HUDEP-2 (cell line): Measurements from ENCODE around the gene CACNA2D2.

Experiments used
- DNase-seq, 76 experiments: peaks; one replicate each; lab custom pipeline; 2025; ENCODE audit not compliant: unreplicated experiment in 76 of 76; lab: John Stamatoyannopoulos, UW

CACNA2D2 gene

DNA sequence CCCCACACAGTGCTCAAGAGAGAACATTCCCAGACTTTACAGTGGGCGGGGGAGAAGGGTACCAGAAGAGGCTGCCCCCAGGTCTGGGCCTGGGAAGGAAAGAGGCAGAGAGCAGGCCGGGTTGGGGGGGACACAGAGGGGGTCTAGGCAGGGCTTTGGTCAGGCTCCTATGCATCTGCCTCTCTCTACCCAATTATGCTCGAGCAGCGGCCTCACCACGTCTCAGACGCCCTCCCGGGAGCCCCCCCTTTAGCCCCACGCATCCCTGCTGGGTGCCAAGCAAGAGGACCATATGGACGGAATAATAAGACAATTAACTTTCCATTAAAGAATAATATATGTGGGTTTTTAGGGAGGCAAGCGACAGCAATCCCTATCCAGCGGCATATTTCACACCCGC is 32.8 kb downstream of the CACNA2D2 start:
- DNase-seq, result no peak

DNA sequence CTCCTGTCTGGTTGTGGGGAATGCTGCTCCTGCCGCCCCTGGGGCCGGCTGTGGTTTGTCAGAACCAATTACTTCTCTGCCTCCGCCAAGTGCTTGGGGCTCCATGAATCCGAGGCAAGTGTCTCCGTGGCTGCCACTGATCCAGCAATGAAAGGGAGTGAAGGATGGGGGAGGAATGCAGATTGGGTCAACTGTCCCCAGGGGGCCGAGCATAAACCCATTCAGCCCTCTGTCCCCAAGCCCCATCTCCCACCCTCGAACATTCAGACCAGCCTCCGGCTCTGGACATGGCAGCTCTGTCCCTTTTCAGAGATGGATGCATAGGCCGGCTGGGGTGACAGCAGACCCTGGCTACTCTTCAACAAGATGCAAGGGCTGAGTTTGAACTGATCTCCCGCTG is 35.5 kb downstream of the CACNA2D2 start:
- no peak for DNase-seq

DNA sequence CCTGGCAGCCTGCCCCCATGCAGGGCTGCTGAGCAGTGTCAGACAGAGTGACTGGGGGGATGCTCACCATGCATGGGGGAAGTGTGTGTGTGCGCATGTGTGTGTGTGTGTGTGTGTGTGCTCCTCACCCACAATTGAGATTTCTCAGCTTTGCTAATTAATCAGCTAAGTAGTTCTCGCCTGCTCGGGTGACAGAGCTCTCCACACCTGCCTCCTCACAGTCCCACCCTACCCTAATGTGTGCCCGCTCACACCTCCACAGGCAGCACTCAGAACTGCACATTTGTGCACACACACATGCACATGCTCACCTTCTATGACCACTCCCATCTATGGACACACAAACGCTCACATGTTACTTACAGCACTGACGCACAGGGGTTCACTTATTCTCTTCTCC is 37.3 kb downstream of the CACNA2D2 start:
- DNase-seq, result no peak

DNA sequence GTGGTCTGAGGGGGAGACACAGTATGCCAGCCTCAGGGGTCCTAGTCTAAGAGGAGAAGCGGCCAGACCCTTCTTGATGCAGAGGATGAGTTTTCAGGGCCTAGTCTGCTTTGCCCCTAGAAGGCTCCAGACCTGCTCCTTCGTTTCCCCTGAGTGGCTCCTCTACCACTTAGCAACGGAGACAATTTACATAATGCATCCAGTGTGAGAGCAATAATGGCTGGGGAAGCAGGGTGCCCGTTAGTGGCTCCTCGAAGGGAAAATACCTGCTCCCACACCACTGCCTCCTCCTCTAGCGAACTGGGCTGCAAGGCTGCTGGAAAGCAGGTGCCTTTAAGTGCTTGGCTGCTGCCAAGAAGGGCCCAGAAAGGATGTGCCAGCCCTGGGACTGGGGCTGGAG is 38.9 kb downstream of the CACNA2D2 start:
- no peak for DNase-seq

DNA sequence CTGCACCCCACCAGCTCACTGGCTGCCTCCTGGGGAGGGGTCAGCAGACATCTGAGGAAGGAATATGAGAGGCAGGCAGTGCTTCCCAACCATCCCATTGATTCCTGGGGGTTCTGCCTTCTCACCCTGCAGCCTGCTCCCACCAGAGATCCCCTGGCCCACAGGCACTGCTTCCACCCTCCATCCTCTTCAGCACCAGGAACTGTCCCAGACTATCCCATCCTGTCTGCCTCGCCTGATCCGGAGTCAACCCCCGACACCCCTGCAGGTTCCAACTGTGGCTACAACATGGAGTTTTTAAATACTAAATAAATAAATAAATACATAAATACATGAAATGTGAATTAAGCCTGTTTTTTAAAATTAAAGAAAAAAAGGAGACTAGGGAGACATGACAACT is 43.6 kb downstream of the CACNA2D2 start:
- DNase-seq, result no peak

DNA sequence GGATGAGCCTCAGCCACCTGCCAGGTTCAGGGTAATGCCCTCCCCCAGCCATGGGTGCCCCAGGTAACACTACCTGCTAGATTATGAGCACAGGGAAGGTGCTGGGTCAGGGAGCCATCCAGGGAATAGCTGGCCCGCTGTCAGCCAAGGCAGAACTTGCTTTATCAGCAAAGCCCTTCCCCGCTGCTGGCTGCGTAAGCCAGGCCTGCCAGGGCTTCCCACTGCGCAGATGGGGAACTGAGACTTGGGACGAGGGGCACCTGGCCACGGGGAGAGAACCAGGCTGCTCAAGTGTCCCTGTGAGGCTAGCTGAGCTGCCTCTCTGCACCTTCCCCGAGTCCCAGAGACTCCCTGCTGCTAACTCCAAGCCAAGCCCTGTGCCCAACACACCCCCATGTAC is 45.4 kb downstream of the CACNA2D2 start:
- DNase-seq, result no peak

DNA sequence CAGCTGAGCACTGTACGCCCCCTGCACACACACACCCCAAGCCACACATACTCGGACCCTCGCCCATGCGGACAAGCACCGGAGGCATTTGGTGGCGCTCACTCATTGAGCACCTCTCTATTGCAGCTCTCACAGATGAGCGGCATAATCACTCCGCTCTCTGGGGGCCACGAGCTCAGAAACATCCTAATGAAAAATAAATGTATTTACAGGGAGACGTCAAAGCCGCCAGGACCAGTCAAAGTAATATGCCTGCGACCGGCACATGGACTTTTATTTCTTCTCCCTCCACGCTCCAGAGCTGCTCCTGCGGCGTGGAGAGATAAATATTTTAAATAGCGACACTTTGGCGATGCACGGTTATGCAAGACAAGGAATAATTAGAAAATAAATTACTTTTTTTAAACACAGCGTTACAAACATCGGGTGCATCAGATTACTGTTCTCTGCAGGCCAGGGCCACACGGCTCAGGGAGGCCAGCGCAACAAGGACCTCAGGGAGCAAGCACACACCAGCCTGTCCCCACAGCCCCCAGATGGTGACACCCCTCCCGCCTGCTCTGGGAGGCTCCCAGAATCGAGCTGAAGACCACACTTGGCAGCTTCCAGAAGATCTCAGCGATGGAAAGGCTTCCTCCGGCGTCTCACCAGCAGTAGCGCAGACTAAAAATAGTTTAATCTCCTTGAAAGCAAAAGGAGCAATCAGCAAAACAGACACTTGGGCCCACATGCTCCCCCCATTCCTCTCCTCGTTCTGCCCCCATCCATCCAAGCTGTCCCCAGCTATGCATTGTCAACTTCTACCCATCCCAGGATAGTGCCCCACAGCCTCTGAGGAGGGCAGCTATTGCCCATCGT is 48.0 kb downstream of the CACNA2D2 start:
- no peak for DNase-seq

DNA sequence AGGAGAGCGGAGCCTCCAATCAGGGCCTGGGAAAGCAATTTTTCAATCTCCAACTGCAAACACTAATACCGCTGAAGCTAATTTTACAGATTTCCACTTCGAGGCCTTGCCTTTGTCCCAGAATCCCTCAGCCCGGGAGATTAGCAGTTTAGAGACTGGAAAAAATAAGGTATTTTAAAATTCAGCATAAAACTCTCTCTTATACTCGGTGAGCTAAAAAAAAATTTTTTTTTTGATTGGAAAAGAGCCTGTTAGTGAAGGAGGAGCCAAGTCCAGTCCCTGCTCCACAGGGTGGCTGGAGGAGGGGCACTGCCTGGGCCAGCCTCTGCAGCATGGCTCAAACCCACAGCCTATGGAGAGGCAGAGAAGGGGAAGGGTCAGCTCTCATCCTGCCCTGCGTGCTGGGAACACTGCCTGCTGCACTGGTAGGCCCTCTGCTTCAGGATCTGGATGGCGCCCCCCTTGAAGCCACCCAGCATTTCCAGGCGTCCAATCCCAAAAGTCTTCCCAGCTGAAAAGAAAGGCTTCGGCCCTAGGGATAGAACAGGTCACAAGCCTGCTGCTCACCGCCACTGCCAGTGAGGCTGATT is 48.9 kb downstream of the CACNA2D2 start:
- DNase-seq, result no peak

DNA sequence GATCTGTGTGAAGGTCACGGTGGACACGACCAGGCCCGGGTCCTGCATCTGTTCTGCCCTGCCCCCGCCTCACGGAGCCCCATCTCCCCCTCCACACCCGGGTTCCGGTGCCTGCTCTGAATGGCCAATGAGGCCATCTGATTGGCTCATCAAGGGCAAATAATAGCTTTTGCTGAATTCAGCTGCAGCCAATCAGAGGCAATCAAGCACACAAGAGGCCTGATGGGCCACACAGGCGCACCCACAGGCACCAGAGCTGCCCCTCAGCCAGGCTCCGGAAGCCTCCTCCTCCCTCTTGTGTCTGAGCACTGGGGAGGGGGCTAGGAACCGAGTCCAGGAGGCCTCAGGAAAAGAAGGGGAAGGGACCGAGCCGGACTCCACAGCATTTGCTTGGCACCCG is 49.5 kb downstream of the CACNA2D2 start:
- DNase-seq, result no peak

DNA sequence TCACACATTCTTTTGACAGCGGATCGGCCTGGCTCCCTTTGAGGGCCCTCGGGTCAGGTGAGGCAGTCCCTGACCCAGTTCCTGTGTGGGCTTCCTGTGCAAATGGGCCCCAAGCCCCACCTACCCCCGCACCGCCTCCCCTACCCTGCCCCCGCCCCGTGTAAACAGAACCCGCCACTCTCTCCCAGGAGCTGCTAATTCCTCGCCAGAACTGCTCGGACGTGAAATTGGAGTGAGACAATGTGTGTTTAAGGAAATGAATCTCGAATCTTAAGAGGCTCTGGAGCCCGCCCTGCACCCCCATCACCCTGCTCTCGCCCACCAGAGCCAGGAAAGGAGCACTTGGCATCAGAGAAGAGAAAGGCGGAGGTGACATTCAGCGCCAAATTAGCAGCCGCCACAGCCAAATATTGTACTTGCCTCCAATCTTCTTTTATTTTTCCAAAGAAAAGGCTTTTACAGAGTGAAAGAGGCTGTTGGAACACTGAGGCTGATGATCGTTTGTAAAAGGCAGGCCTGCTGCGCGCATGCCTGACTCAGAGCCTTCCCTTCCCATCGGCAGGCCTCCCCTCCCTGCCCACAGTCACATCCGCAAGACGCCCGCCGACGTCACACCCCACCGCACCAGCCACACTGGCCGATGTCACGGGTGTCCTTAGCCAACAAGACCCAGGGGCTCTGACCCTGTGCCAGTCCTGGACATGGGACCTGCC is 53.1 kb downstream of the CACNA2D2 start:
- no peak for DNase-seq

DNA sequence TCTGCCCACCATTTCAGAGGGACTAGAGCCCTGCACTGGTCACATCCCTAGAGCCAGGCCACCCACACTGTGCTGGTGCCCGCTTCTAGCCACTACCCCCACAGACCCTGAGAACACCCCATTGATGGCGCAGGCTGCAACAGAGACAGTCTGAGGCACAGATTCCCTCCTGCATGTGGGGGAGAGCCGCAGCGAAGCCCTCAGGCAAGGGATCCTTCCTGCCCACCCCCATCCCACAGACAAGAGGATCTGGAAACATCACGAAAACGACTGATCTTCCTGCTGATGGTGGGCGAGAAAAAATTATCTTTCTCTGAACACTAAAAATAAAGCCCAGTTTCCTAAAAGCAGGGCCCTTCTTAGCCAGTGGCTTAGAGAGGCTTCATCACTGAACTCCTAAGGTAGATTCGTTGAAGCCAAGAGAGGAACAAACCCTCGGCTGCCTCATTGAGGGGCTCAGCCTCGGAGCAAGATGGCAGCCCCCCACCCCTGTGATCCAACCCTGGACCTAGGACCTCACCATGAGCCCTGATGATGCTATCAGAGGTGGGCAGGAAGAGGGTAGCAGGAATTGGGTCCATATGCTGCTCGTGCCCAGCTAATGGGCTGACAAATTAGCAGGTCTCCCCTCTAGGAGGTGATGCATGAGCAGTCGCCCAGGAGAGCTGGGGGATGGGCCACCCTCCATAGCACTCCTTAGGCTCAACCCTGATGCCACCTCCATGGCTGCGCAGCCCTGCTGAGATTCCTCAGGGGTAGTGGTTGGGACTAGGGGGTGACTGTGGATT is 54.5 kb downstream of the CACNA2D2 start:
- no peak for DNase-seq

DNA sequence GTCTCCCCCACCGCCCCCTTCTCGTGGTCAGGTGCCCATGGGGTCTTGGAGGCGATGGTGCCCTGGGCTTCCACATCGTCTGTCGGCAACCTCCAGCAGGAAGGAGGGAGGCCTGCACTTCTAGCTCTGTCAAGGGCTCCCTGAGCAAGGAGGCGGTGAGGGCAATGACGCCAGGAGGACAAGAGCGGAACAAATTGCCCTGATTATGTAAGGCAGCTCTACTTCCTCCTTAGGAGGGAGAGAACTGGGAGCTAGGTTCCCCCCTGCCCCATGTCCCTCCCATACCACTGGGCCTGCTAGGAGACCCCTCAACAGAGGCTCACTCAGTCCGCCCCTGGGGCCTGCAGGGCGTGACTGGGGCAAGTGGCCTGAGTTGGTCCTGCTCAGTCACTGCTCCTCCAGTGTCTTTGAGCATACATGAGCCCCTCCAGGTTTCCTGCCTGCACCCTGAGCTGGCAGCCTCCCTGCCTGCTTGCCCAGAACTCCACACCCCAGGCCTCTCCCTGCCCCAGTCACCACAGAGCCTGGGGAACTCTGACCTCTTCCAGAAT is 56.1 kb downstream of the CACNA2D2 start:
- DNase-seq, result no peak

DNA sequence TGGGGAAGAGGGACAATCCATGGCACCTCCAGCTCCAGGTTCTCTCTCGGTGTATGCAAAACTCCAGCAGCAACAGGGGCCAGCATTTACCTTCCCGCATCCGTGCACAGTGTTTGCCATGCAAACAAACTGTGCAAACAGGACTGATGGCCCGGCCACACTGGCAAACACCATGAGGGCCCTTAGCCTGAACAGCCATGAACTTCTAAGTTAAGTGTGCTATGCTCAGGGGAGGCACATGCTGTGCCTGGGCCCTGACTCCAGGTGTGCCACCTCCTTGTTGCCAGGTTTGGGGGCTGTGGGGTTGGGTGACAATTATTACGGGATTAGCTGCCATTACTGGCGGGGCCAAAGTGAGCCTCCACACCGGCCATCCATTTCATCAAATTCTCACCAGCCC is 57.5 kb downstream of the CACNA2D2 start:
- no peak for DNase-seq

DNA sequence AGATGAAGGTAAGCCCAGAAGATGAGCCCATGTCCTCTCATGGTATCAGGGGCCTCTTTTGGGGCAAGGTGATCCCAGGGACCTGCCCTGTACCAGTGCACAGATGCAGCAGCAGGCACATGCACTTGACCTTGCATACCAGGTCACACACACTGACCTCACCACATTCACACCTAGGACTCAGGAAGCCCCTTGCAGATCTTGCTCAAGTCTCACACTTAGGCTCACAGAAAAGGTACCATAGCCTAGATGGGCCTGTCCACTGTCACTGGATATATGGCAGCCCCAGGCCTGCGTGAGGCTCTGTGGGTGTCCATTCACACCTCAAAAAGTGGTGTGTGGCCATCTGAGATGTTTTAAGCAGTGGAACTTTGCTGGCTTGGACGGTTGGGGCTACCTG is 58.7 kb downstream of the CACNA2D2 start:
- no peak for DNase-seq

DNA sequence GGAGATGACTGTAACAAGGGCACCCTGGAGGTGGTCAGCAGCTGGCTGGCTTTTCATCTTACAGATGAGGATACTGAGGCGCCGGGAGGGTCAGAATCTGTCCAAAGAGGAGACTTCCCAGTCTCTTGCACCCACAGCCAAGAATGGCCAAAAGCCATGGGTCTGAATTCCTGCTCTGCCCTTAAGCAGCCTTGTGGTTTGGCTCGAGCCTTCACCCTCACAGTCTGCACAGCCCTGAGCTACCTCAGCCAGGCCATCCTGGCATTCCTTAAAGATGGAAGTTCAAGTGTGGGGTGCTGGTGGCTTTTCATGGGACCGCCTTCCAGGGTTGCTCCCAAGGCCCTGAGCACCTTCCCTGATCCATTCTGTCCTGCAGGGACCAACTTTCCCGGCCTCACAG is 59.2 kb downstream of the CACNA2D2 start:
- no peak for DNase-seq

DNA sequence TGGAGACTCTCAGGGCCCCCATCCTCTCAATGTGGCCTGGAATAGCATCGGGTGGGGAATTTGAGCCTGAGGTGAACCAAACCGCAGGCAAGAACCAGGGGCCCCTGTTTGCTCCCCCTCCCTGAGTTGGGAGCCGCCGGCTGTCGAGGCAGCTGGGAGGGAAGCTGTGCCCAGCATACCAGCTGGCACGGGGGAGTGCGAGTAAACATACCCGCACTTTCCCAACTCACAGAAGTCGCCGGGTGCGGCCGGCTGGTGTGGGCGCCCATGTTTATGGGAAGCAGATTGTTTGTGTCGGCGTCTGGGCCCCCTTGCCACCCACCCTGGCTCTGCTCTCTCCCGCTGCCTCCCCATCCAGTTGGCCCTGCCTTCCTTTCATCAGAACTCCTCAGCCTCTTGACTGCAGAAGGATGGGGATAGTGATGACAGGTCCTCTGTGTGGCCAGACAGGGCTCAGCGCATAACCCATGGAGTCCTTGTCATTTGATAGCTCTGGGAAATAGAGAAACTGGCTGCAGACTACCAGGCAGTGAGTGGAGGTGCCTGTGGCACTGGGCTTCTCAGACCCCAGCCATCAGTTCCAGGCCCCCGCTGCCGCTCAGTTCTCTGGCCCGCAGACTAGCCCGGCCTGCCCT is 60.4 kb downstream of the CACNA2D2 start:
- no peak for DNase-seq

DNA sequence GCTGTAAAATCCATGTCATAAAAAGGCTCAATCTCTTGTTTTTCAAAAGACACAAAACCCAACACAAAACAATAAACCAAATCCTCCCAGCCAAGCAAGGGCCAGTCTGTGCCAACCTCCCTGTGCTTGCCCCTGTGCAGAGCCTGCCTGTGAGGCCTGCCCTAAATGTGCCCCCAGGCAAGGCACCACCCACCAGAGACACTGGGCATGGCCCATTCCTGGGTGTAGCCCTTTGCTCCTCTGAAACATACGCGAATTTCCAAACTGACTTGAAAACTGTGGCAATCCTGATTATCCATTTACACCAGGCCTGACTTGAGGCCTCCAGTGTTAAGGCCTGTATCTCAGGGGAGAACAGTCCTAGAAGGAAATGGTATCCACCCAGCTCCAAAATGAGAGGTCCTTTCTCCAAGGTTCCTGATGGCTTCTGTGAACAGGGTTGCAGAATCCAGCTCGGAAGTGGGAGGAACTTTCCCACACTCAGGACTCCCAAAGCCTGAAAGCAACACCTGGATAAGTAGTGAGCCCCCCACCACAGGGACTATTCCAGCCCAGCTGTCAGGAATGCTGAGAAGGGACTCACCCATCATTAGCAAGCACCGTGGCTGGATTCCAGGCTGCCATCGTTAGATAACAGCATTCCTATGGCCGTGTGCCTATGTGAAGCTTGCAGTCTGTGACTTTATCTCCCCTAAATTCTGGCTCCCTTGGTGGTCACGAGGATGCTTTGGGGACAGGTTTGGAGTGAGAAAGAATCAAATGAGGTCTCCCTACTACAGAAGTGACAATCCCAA is 61.8 kb downstream of the CACNA2D2 start:
- DNase-seq, result no peak

DNA sequence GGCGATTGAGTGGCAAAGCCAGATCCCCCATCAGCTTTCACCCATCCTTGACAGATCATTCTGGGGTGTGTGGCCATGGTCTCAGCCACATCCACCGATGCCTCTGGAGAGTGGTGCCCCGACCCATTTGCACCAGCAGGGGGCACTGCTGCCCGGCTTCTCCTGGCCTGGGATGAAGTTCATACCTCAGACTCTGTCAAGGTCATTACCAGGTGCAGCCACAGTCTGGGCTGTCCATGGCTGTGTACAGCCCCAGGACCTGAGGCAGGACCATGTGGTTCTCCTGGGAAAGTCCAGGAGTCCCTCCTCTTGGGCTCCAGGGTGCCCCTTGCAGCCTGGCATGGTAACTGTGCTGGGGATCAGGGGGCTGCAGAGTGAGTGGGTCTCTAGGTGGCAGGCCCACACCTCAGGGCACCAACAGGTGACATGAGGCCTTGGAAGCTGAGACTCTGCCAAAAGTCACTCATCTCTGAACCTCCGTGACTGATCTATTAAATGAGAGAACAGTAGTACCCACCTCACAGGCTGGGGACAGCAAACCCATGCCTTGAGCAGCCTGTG is 67.2 kb downstream of the CACNA2D2 start:
- DNase-seq, result peak in 59 of 76 experiments; percentile 8 to 76 (median 48)
